CD14-positive monocyte (primary cell): ENCODE measurements around the gene SPAST. TPM values are rescaled to one million over a fixed set of nuclear protein-coding genes. Genes with fewer than 3 reads are reported as not detected.

Experiments
- DNase-seq, 3 donors: peaks; one replicate each; pipeline ENCODE4 v3.0.0-alpha.2; 2011 to 2022
- H2AFZ ChIP-seq: 2 replicates; pipeline ENCODE4 v1.6.0; 2012; ENCODE audit warnings: mild to moderate bottlenecking, low read depth, low read length, inconsistent platforms; ENCODE audit not compliant: insufficient read depth, poor library complexity, severe bottlenecking
- H3K27ac ChIP-seq, 2 donors: 1 replicate in 1 of 2; 2 replicates in 1 of 2; pipeline ENCODE4 v1.5.1; 2012 to 2013; ENCODE audit warnings: low read length in 2 of 2, control low read depth in 1 of 2, inconsistent platforms in 1 of 2, low read depth in 1 of 2, mild to moderate bottlenecking in 1 of 2
- H3K27me3 ChIP-seq, 2 donors: one replicate each; pipeline versions ENCODE4 v1.6.0 to v1.6.1; 2011 to 2013; ENCODE audit warnings: low read length in 2 of 2; ENCODE audit not compliant: control insufficient read depth in 2 of 2, insufficient read depth in 2 of 2
- H3K36me3 ChIP-seq, 2 donors: replicated peaks in 1 of 2; 1 replicate in 1 of 2; 2 replicates in 1 of 2; pipeline versions ENCODE4 v1.5.1 to v1.6.1; 2012 to 2013; ENCODE audit warnings: low read length in 2 of 2, control low read depth in 1 of 2, inconsistent platforms in 1 of 2, mild to moderate bottlenecking in 1 of 2; ENCODE audit not compliant: insufficient read depth in 2 of 2, control insufficient read depth in 1 of 2
- H3K4me1 ChIP-seq, 2 donors: 1 replicate in 1 of 2; 2 replicates in 1 of 2; pipeline versions ENCODE4 v1.5.1 to v1.6.1; 2012 to 2013; ENCODE audit warnings: low read length in 2 of 2, control low read depth in 1 of 2, inconsistent platforms in 1 of 2, mild to moderate bottlenecking in 1 of 2, moderate library complexity in 1 of 2; ENCODE audit not compliant: insufficient read depth in 2 of 2, control insufficient read depth in 1 of 2
- H3K4me2 ChIP-seq: replicated peaks from 2 replicates; pipeline ENCODE3; 2012; ENCODE audit warnings: low read length, moderate library complexity, mild to moderate bottlenecking; ENCODE audit not compliant: poor library complexity, severe bottlenecking; ENCODE audit errors: extremely low read depth
- H3K4me3 ChIP-seq, 3 experiments: fragments of 200-600 bp in 1 of 3; sonication (generic) in 1 of 3; replicated peaks in 1 of 3; 1 replicate in 2 of 3; 2 replicates in 1 of 3; pipeline ENCODE4 v1.5.1; 2011 to 2013; ENCODE audit warnings: low read length in 3 of 3, mild to moderate bottlenecking in 3 of 3, control low read depth in 2 of 3, low read depth in 2 of 3, inconsistent platforms in 1 of 3, moderate library complexity in 1 of 3
- H3K79me2 ChIP-seq: 2 replicates; pipeline ENCODE4 v1.6.0; 2012; ENCODE audit warnings: mild to moderate bottlenecking, control low read depth, inconsistent platforms, low read length, moderate library complexity; ENCODE audit not compliant: insufficient read depth
- H3K9ac ChIP-seq: 2 replicates; pipeline ENCODE4 v1.6.0; 2017; ENCODE audit warnings: low read length, mild to moderate bottlenecking; ENCODE audit not compliant: insufficient read depth, poor library complexity, severe bottlenecking
- H3K9me3 ChIP-seq, 2 donors: replicated peaks in 1 of 2; 1 replicate in 1 of 2; 2 replicates in 1 of 2; pipeline versions ENCODE4 v1.5.1 to v1.6.1; 2012 to 2013; ENCODE audit warnings: low read length in 2 of 2, control low read depth in 1 of 2; ENCODE audit not compliant: control insufficient read depth in 1 of 2, insufficient read depth in 1 of 2
- H4K20me1 ChIP-seq: 2 replicates; pipeline ENCODE4 v1.6.0; 2012; ENCODE audit warnings: mild to moderate bottlenecking, low read length, control low read depth, moderate library complexity; ENCODE audit not compliant: insufficient read depth
- H3K27ac Mint-ChIP-seq, 7 donors: one replicate each; pipeline ENCODE4 v1.8.0; 2020; ENCODE audit warnings: mild to moderate bottlenecking in 7 of 7, mixed read lengths in 7 of 7, moderate library complexity in 6 of 7, inconsistent platforms in 2 of 7
- H3K27me3 Mint-ChIP-seq, 3 donors: one replicate each; pipeline ENCODE4 v1.8.0; 2021 to 2022; ENCODE audit warnings: low read depth in 3 of 3, mild to moderate bottlenecking in 3 of 3, mixed read lengths in 3 of 3, moderate library complexity in 3 of 3, inconsistent platforms in 1 of 3
- H3K36me3 Mint-ChIP-seq, 2 donors: one replicate each; pipeline ENCODE4 v1.8.0; 2020; ENCODE audit warnings: mixed read lengths in 2 of 2, inconsistent platforms in 1 of 2, mild to moderate bottlenecking in 1 of 2
- H3K4me1 Mint-ChIP-seq: one replicate; pipeline ENCODE4 v1.8.0; 2020; ENCODE audit warnings: mild to moderate bottlenecking, mixed read lengths
- H3K4me3 Mint-ChIP-seq, 2 donors: one replicate each; pipeline ENCODE4 v1.8.0; 2020; ENCODE audit warnings: mild to moderate bottlenecking in 2 of 2, mixed read lengths in 2 of 2, moderate library complexity in 1 of 2
- H3K9me3 Mint-ChIP-seq, 7 donors: one replicate each; pipeline ENCODE4 v1.8.0; 2020 to 2022; ENCODE audit warnings: mixed read lengths in 7 of 7, mild to moderate bottlenecking in 6 of 7, moderate library complexity in 6 of 7, inconsistent platforms in 2 of 7
- CTCF ChIP-seq: fragments of 200-600 bp; IDR thresholded peaks from one replicate; pipeline ENCODE4 v1.8.0; 2022; ENCODE audit warnings: antibody characterized with exemption, mild to moderate bottlenecking
- WGBS: methylation state at CpG from one replicate; pipeline ENCODE4 v1.1.5; 2013; ENCODE audit warnings: missing lambda C conversion rate; ENCODE audit not compliant: insufficient coverage; 5-methylcytosine and 5-hydroxymethylcytosine counted together
- intact Hi-C, 2 donors: fragments of 100-400 bp; cut with micrococcal nuclease; formaldehyde crosslinking; loops; one replicate each; pipeline versions ENCODE4 v1.15.0 to v1.15.1; 2023
- polyA plus RNA-seq, 3 donors: library from polyadenylated mRNA; depleted of rRNA in 1 of 3; unstranded in 2 of 3; stranded (reverse) in 1 of 3; fragments of 300-500 nt in 2 of 3; fragments of >200 nt in 1 of 3; fragmentation: Illumina TruSeq in 2 of 3; gene quantifications; 1 replicate in 2 of 3; 2 replicates in 1 of 3; pipeline ENCODE4 v1.2.3, GENCODE V29; 2012 to 2021

The SPAST gene
- polyA plus RNA-seq, 3 donors: 10.4 to 17.4 (median 14.0) TPM

GRCh38 chr2:32095671-32096070, 32.3 kb downstream of the SPAST start:
- Histone ChIP-seq H3K36me3 (peaks cover 19 to 63% of the 10 kb centered on the region in 2 donors), H4K20me1 (peaks cover 23% of the 10 kb centered on the region), H3K27me3 (no peaks in the 10 kb centered on the region), H2AFZ (no peak overlapping the region), H3K27ac (no peak overlapping the region), H3K9ac (no peak overlapping the region), H3K4me1 (no peaks in the 10 kb centered on the region), H3K4me2 (no peak overlapping the region), H3K79me2 (no peaks in the 10 kb centered on the region), H3K4me3 (no peak overlapping the region), H3K9me3 (no peaks in the 10 kb centered on the region)
- H3K9me3 Mint-ChIP-seq: peaks cover 0 to 2% (median 0%) of the 10 kb centered on the region in 7 donors
- H3K4me3 Mint-ChIP-seq: no peak overlapping the region
- H3K4me1 Mint-ChIP-seq: no peaks in the 10 kb centered on the region
- H3K27me3 Mint-ChIP-seq: no peaks in the 10 kb centered on the region
- H3K36me3 Mint-ChIP-seq: peaks cover 38 to 41% of the 10 kb centered on the region in 2 donors
- intact Hi-C loops: no loop called here
- DNase-seq: no peak
- TF ChIP-seq CTCF: no peak
- WGBS: 97% methylated on average over 3 of the region's 3 CpGs
- peak overlapping the region in 4 of 7 donors; percentile 17 to 74 (median 53) for H3K27ac Mint-ChIP-seq

- no CpG with 5 or more reads among the region's 2 CpGs for WGBS
- Mint-ChIP-seq H3K36me3 (peaks cover 55 to 75% of the 10 kb centered on the region in 2 donors), H3K27ac (no peak overlapping the region), H3K9me3 (peaks cover 6 to 14% (median 12%) of the 10 kb centered on the region in 7 donors), H3K27me3 (no peaks in the 10 kb centered on the region), H3K4me1 (no peaks in the 10 kb centered on the region), H3K4me3 (no peak overlapping the region)
- Histone ChIP-seq H3K9me3 (peaks cover 3 to 6% of the 10 kb centered on the region in 2 donors), H3K27me3 (no peaks in the 10 kb centered on the region), H3K79me2 (no peaks in the 10 kb centered on the region), H3K4me2 (no peak overlapping the region), H2AFZ (no peak overlapping the region), H3K4me3 (no peak overlapping the region), H3K9ac (no peak overlapping the region), H3K36me3 (peaks cover 24 to 44% of the 10 kb centered on the region in 2 donors), H3K27ac (no peak overlapping the region), H4K20me1 (peaks cover 5% of the 10 kb centered on the region), H3K4me1 (no peaks in the 10 kb centered on the region)
- TF ChIP-seq CTCF: no peak
- intact Hi-C loops: no loop called here
- no peak for DNase-seq
Observed at GRCh38 chr2:32108111-32108510, 44.8 kb downstream of the SPAST start.
